ENCODE measurements around the gene AARS2.
A peak's percentile ranks its signal among the peaks of the same experiment; 100 is the strongest.

AARS2 gene

DNA sequence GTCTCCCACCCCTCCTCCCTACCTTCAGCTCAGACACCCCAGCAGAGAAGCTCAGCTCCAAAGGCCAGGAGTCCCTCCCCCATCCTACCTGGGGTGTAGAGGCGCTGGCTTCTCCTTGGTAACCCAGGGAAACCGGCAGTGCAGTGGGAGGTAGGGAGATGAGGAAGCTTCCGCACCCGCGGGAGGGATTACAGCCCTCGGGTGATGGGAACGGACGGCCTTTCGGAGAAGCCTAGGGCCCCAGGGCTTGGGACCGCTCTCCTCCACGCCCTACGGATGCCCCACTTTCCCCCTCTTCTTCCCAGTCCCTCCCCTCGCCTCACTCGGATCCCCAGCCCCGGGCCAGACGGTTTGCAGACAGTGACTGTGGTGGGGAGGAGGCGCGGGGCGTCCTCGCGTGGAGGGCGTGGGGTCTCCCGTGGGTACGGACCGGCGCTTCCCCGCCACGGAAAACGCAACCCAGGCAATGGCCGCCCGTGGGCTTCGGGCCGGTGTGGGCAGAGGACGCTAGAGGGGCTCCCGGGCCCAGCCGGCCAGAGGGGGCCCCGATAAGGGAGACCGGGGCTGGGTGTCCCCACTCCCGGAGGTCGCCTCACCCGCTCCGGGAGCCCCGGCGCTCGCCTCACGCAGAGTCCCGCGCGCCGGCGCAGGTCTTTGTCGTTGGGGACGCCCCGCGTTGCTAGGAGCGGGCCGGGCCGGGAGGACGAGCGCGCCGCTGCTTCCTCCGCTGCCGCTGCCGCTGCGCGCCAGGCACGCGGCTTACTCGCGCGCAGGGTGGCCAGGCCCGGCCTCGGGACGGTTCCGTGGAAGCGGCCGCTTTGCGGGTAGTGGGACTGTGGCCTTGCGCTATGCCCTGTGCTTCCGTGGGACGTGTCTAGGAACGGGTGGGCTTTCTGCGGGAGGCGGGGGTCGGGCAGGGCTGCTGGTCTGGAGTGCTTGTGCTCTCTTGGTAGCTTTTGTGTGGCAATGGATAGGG is 15.8 kb downstream of the AARS2 start:
- TF ChIP-seq, protein P1, sequence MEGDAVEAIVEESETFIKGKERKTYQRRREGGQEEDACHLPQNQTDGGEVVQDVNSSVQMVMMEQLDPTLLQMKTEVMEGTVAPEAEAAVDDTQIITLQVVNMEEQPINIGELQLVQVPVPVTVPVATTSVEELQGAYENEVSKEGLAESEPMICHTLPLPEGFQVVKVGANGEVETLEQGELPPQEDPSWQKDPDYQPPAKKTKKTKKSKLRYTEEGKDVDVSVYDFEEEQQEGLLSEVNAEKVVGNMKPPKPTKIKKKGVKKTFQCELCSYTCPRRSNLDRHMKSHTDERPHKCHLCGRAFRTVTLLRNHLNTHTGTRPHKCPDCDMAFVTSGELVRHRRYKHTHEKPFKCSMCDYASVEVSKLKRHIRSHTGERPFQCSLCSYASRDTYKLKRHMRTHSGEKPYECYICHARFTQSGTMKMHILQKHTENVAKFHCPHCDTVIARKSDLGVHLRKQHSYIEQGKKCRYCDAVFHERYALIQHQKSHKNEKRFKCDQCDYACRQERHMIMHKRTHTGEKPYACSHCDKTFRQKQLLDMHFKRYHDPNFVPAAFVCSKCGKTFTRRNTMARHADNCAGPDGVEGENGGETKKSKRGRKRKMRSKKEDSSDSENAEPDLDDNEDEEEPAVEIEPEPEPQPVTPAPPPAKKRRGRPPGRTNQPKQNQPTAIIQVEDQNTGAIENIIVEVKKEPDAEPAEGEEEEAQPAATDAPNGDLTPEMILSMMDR (IDR thresholded peaks at IDR 0.05; ENCODE audit: control insufficient read depth, insufficient read depth, low read depth, low read length, missing control alignments), result no peak
- no peak for DNase-seq (ENCODE audit: low read depth)

GRCh38 chr6:44294832-44295791 is 18.0 kb downstream of the AARS2 start:
- no peak overlapping the region for H3K4me3 ChIP-seq (ENCODE audit: control insufficient read depth, low read depth, low read length)
- TF ChIP-seq, protein P1 (IDR thresholded peaks at IDR 0.05; ENCODE audit: control insufficient read depth, insufficient read depth, low read depth, low read length, missing control alignments), result no peak
- DNase-seq (ENCODE audit: low read depth), result no peak

More for the DNA sequence above, 15.8 kb downstream of the AARS2 start:
- H3K4me3 ChIP-seq (ENCODE audit: control insufficient read depth, low read depth, low read length), result peak overlapping the region; percentile 39

GRCh38 chr6:44292661-44293365 is 20.3 kb downstream of the AARS2 start:
- TF ChIP-seq, protein P1 (IDR thresholded peaks at IDR 0.05; ENCODE audit: control insufficient read depth, insufficient read depth, low read depth, low read length, missing control alignments), result no peak
- no peak for DNase-seq (ENCODE audit: low read depth)
- no peak overlapping the region for H3K4me3 ChIP-seq (ENCODE audit: control insufficient read depth, low read depth, low read length)

DNA sequence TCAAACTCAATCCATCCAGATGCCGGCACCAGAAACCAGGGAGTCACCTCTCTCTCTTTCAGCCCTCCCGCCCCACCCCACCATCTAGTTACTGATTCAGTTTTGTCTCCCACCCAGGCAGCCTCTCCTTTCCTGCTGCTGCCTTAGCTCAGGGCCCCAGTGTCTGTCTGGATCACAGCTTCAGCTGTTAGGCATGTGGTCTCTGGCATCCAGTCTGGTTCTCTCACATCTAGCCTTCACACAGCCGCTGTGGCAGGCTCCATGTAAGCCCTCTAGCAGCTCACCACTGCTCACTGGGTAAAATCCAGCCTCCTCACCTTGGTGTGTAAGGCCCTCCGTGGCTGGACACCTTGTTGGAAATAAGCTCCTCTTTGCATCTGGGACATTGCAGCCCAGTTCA is 21.3 kb downstream of the AARS2 start:
- TF ChIP-seq, protein P1 (IDR thresholded peaks at IDR 0.05; ENCODE audit: control insufficient read depth, insufficient read depth, low read depth, low read length, missing control alignments), result no peak
- H3K4me3 ChIP-seq (ENCODE audit: control insufficient read depth, low read depth, low read length), result no peak overlapping the region
- no peak for DNase-seq (ENCODE audit: low read depth)

DNA sequence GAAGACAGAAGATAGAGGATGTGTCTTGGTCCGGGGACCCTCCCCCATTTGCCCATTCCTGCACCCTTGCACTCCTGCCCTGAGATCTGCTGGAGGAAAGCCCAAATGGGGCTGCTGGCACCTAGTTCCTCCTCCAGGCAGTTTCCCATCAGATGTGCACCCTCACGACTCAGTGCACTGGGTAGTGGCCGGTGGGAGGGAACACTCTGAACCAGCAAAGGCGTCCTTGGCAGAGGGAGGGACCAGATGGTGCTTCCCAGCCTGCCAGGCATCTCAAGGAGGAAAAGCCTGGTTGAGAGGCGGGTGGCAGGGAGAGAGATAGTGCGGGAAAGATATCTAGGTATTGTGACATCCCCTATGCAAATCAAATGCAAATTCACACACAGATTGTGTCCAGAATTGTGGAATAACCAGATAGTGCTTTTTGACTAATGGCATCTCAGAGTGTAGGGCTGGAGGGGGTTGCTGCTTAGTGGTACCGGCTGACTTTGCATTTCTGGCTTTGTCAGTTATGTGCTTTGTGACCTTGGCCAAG is 23.4 kb downstream of the AARS2 start:
- no peak for DNase-seq (ENCODE audit: low read depth)
- TF ChIP-seq, protein P1 (IDR thresholded peaks at IDR 0.05; ENCODE audit: control insufficient read depth, insufficient read depth, low read depth, low read length, missing control alignments), result no peak
- no peak overlapping the region for H3K4me3 ChIP-seq (ENCODE audit: control insufficient read depth, low read depth, low read length)

All from AG09309 (cell line).